K562 (cell line): ENCODE results near the gene ZNF805. TPM values are rescaled to one million over a fixed set of nuclear protein-coding genes. Genes with fewer than 3 reads are reported as not detected.

Source experiments
- ARHGAP35 ChIP-seq: fragments of 450-650 bp; IDR thresholded peaks from 2 replicates; pipeline ENCODE4 v1.6.1; 2018; ENCODE audit not compliant: partially characterized antibody
- BCOR ChIP-seq: fragments of 450-650 bp; IDR thresholded peaks from 2 replicates; pipeline ENCODE4 v1.6.1; 2016
- CEBPG ChIP-seq, 3 experiments: fragments of 200-800 bp in 1 of 3; sonication (Bioruptor generic) in 1 of 3; sonication (generic) in 1 of 3; formaldehyde crosslinking in 1 of 3; IDR thresholded peaks in 2 of 3; conservative IDR thresholded peaks in 1 of 3; 2 replicates each; pipeline versions ENCODE4 v1.6.1 to v1.8.0; 2016 to 2022; ENCODE audit warnings: missing compliant biosample characterization in 2 of 3, missing genetic modification characterization in 2 of 3, mild to moderate bottlenecking in 1 of 3, missing genetic modification reagents in 1 of 3
- CEBPZ ChIP-seq: fragments of 150-350 bp; IDR thresholded peaks from 2 replicates; pipeline ENCODE4 v1.6.1; 2014; ENCODE audit warnings: low read depth, mild to moderate bottlenecking, low read length, borderline replicate concordance
- CSDE1 ChIP-seq, 2 experiments: fragments of 450-650 bp; IDR thresholded peaks; 2 replicates each; pipeline ENCODE4 v1.6.1; 2016; ENCODE audit warnings: mild to moderate bottlenecking in 1 of 2
- CTBP1 ChIP-seq: fragments of 450-650 bp; IDR thresholded peaks from 2 replicates; pipeline ENCODE4 v1.6.1; 2016; ENCODE audit warnings: borderline replicate concordance
- GABPA ChIP-seq: fragments of 200-800 bp; sonication (Bioruptor generic); conservative IDR thresholded peaks from 2 replicates; pipeline ENCODE4 v1.6.1; 2016; ENCODE audit warnings: low read depth, missing genetic modification characterization, missing compliant biosample characterization
- L3MBTL2 ChIP-seq: fragments of 450-650 bp; IDR thresholded peaks from 2 replicates; pipeline ENCODE4 v1.6.1; 2016; ENCODE audit warnings: mild to moderate bottlenecking, moderate library complexity
- MAFF ChIP-seq: IDR thresholded peaks from 2 replicates; pipeline ENCODE4 v1.6.1; 2012; ENCODE audit warnings: low read length, improper control_type of control experiment
- MAX ChIP-seq: sonication (generic); formaldehyde crosslinking; IDR thresholded peaks from 2 replicates; pipeline ENCODE4 v1.9.0; 2022; ENCODE audit warnings: mild to moderate bottlenecking, missing genetic modification reagents
- MAZ ChIP-seq, 2 experiments: fragments of 450-650 bp in 1 of 2; sonication (generic) in 1 of 2; formaldehyde crosslinking; IDR thresholded peaks in 1 of 2; conservative IDR thresholded peaks in 1 of 2; 2 replicates each; pipeline versions ENCODE4 v1.4.0 to v1.5.0; 2020; ENCODE audit warnings: mild to moderate bottlenecking in 1 of 2, missing genetic modification reagents in 1 of 2
- NFE2 ChIP-seq: IDR thresholded peaks from 2 replicates; pipeline ENCODE4 v1.6.1; 2014; ENCODE audit warnings: antibody characterized with exemption, low read depth
- NFE2L1 ChIP-seq: fragments of 450-650 bp; IDR thresholded peaks from 2 replicates; pipeline ENCODE4 v1.6.1; 2016; ENCODE audit warnings: missing genetic modification characterization, low read depth, mild to moderate bottlenecking, missing compliant biosample characterization, moderate library complexity, borderline replicate concordance
- POLR2H ChIP-seq: IDR thresholded peaks from 2 replicates; pipeline ENCODE4 v1.6.1; 2016; ENCODE audit warnings: missing genetic modification characterization, low read depth, mild to moderate bottlenecking, control low read depth, missing compliant biosample characterization, moderate library complexity
- TBL1XR1 ChIP-seq, 2 experiments: IDR thresholded peaks; 2 replicates each; pipeline ENCODE4 v1.6.1; 2012; ENCODE audit warnings: improper control_type of control experiment in 2 of 2, low read length in 2 of 2, mild to moderate bottlenecking in 1 of 2
- ZC3H11A ChIP-seq: IDR thresholded peaks from 2 replicates; pipeline ENCODE4 v1.6.1; 2012; ENCODE audit warnings: low read depth, low read length, improper control_type of control experiment
- ZFX ChIP-seq: sonication (generic); formaldehyde crosslinking; IDR thresholded peaks from 2 replicates; pipeline ENCODE4 v1.8.0; 2022; ENCODE audit warnings: mild to moderate bottlenecking, missing genetic modification reagents, moderate library complexity
- ZNF282 ChIP-seq: sonication (generic); formaldehyde crosslinking; IDR thresholded peaks from 2 replicates; pipeline ENCODE4 v1.8.1; 2023; ENCODE audit warnings: missing genetic modification reagents
- ZNF639 ChIP-seq, 2 experiments: fragments of 200-800 bp in 1 of 2; sonication (Bioruptor generic) in 1 of 2; sonication (generic) in 1 of 2; formaldehyde crosslinking in 1 of 2; IDR thresholded peaks in 1 of 2; conservative IDR thresholded peaks in 1 of 2; 2 replicates each; pipeline versions ENCODE4 v1.5.0 to v1.6.1; 2016 to 2020; ENCODE audit warnings: missing compliant biosample characterization in 1 of 2, missing genetic modification characterization in 1 of 2, missing genetic modification reagents in 1 of 2
- ZNF695 ChIP-seq: fragments of 450-650 bp; formaldehyde crosslinking; IDR thresholded peaks from 2 replicates; pipeline ENCODE4 v1.4.0; 2020; ENCODE audit warnings: mild to moderate bottlenecking, moderate library complexity
- polyA plus RNA-seq, 8 experiments: library from polyadenylated mRNA; depleted of rRNA in 4 of 8; stranded (reverse) in 5 of 8; unstranded in 3 of 8; fragments of >200 nt; fragmentation: Nextera tagmentation in 2 of 8; fragmentation: Illumina TruSeq in 1 of 8; extraction: Ambion mirVana in 2 of 8; extraction: Trizol in 1 of 8; gene quantifications; 2 replicates each; pipeline versions ENCODE4 v1.2.1 to v1.2.3, GENCODE V29; 2011 to 2014; ENCODE audit warnings: inconsistent platforms in 1 of 8, missing spikeins in 1 of 8
- total RNA-seq, 7 experiments: library from RNA; depleted of rRNA in 6 of 7; stranded (reverse); fragments of >200 nt in 6 of 7; fragmentation: Illumina TruSeq in 2 of 7; extraction: Trizol in 2 of 7; gene quantifications; 2 replicates each; pipeline versions ENCODE4 v1.2.1 to v1.2.3, GENCODE V29; 2011 to 2021; ENCODE audit warnings: low replicate concordance in 1 of 7

The ZNF805 gene
- total and polyA plus RNA-seq, 9 of the 15 experiments (the other 6 are each of a cell fraction or from before 2014, with no cell fraction given), result 0.32 to 6.7 (median 3.9) TPM

- no peak for TF ChIP-seq BCOR
- TF ChIP-seq ZFX (CRISPR knock-in tag), result peak; percentile 93
- peak; percentile 55; the same call in 1 of the 2 replicates for TF ChIP-seq CTBP1
- TF ChIP-seq MAZ (CRISPR knock-in tag; conservative IDR thresholded peaks at IDR 0.05 in 1 of 2, IDR thresholded peaks at IDR 0.05 in 1 of 2), result peak; percentile 95 to 98
- peak; percentile 58 for TF ChIP-seq MAX
- TF ChIP-seq TBL1XR1 (IDR thresholded peaks at IDR 0.05; ENCODE audit: low read length in 2 of 2), result peak in 1 of 2 experiments; percentile 74; a peak in 1 of 4 replicates
- TF ChIP-seq POLR2H (tag), result no peak
- TF ChIP-seq CSDE1 (IDR thresholded peaks at IDR 0.05), result 0 out of 4 replicates have a peak, but pooled peaks of 1 of the 2 experiments have one; percentile 25
- no peak for TF ChIP-seq ARHGAP35
- TF ChIP-seq ZNF639 (CRISPR knock-in tag; conservative IDR thresholded peaks at IDR 0.05 in 1 of 2, IDR thresholded peaks at IDR 0.05 in 1 of 2), result peak in 1 of 2 experiments; percentile 98; a peak in 2 of 4 replicates
- TF ChIP-seq ZNF282 (CRISPR knock-in tag), result no peak
- TF ChIP-seq CEBPG (CRISPR knock-in tag; IDR thresholded peaks at IDR 0.05), result no peak
- no peak for TF ChIP-seq CEBPG (tag; conservative IDR thresholded peaks at IDR 0.05 in 1 of 2, IDR thresholded peaks at IDR 0.05 in 1 of 2)
- no peak for TF ChIP-seq MAFF
- peak; percentile 66; the same call in 1 of the 2 replicates for TF ChIP-seq CEBPZ
- no peak for TF ChIP-seq NFE2L1 (tag)
- TF ChIP-seq NFE2, result no peak
- peak; percentile 89 for TF ChIP-seq L3MBTL2
- no peak for TF ChIP-seq ZC3H11A
- peak; percentile 97 for TF ChIP-seq GABPA
- no peak for TF ChIP-seq ZNF695 (CRISPR knock-in tag)
Measured at GRCh38 chr19:57240311-57241090, at the start of gene ZNF805 (continued).
